BJ (cell line): Measurements from ENCODE around the gene HP1BP3. TPM values are rescaled to one million over a fixed set of nuclear protein-coding genes. Genes with fewer than 3 reads are reported as not detected.
"Not testable (repeated sequence)": the region's sequence is repeated elsewhere in the genome, so short reads cannot be mapped to it uniquely, and the experiment has no call there.

Experiments used
- CTCF ChIA-PET: fragments of 350-600 bp; formaldehyde crosslinking; extraction: SDS; loops from one replicate; lab custom pipeline; 2021; ENCODE audit warnings: antibody characterized with exemption, inconsistent platforms; lab: Yijun Ruan, JAX
- POLR2A ChIA-PET: fragments of 300-600 bp; sonication (Branson Sonifier 250); formaldehyde crosslinking; extraction: SDS; loops from one replicate; lab custom pipeline; 2021; ENCODE audit warnings: antibody characterized with exemption; lab: Charles Lee
- DNase-seq: peaks from one replicate; pipeline ENCODE4 v3.0.0-alpha.2; 2011; ENCODE audit warnings: low read depth
- H3K27me3 ChIP-seq: 2 replicates; pipeline ENCODE4 v1.6.0; 2011; ENCODE audit warnings: low read length; ENCODE audit not compliant: control insufficient read depth, insufficient read depth
- H3K36me3 ChIP-seq: 2 replicates; pipeline ENCODE4 v1.5.1; 2011; ENCODE audit warnings: low read length; ENCODE audit not compliant: control insufficient read depth, insufficient read depth
- H3K4me3 ChIP-seq: 2 replicates; pipeline ENCODE4 v1.5.1; 2011; ENCODE audit warnings: low read depth, mild to moderate bottlenecking, control low read depth, low read length
- CTCF ChIP-seq: IDR thresholded peaks from 2 replicates; pipeline ENCODE4 v1.5.1; 2011; ENCODE audit warnings: low read depth, mild to moderate bottlenecking, control low read depth, inconsistent platforms, low read length, moderate library complexity; ENCODE audit not compliant: insufficient read depth
- polyA plus RNA-seq: library from polyadenylated mRNA; depleted of rRNA; stranded (reverse); fragments of >200 nt; gene quantifications from 2 replicates; pipeline ENCODE4 v1.2.3, GENCODE V29; 2011

The HP1BP3 gene
- polyA plus RNA-seq, 1 experiment, result 118 TPM

DNA sequence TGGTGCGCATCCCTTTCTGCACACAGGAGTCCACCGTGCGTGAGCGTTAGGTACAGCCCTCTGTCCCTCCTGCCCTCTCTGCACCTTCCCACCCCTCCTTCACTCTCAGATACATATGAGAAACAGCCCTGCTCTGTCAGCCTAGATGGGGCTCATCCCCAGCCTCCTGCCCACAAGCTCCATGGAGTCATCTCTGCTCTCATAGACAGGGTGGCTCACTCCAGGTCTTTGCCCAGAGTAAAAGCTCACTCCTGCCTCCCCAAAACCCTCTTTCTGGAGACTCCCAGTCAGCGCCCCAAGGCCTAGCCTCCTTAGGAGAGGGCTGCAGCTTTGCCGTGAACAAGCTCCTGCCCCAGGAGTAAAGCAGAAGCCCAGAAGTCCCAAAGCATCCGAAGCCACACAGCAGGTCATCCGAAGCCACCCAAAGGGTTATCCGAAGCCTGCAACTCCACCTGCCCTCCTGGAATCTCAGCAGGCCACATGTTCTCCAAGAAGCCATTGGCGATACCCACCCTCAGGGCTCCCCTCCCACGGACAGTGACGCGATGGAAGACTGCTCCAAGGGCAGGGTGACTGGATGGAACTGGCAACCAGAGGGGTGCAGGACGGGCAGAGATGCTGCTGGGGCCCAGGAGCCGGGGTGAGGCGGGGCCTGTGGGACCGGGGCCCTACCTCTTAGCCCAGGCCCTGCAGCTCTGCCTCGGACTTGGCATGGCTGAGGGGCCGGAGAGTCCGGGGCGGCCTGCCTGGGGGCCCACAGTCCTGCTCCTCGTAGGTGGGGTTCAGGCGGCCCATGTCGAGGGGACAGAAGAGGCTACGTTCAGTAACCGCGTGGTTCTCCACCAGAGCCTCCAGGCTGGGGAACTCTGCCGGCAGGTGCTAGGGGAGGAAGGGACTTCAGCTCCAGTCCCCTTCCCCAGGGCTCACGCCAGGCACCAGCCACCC lies 65.7 kb downstream of the HP1BP3 start:
- POLR2A ChIA-PET, result no interaction called here
- no peak for DNase-seq
- H3K4me3 ChIP-seq, result no peak overlapping the region
- CTCF ChIA-PET, result interaction anchor here (1.9 to 2.1 kb wide), 2 partner anchors 12 to 24 kb away, joined by 4 to 7 read pairs; no protein-coding TSS in a partner anchor
- TF ChIP-seq CTCF, result no peak
- H3K27me3 ChIP-seq, result no peaks in the 10 kb centered on the region
- H3K36me3 ChIP-seq, result no peaks in the 10 kb centered on the region

- Histone ChIP-seq H3K27me3 (no peaks in the 10 kb centered on the region), H3K4me3 (no peak overlapping the region), H3K36me3 (no peaks in the 10 kb centered on the region)
- no peak for DNase-seq
- TF ChIP-seq CTCF, result no peak
- POLR2A ChIA-PET, result no interaction called here
- CTCF ChIA-PET, result interaction anchor here (1.9 to 2.1 kb wide), 2 partner anchors 13 to 23 kb away, joined by 4 to 7 read pairs; no protein-coding TSS in a partner anchor
Observed at GRCh38 chr1:20720631-20721091, 66.4 kb downstream of the HP1BP3 start.

GRCh38 chr1:20719871-20720620 lies 67.1 kb downstream of the HP1BP3 start:
- no peak for TF ChIP-seq CTCF
- POLR2A ChIA-PET, result no interaction called here
- Histone ChIP-seq H3K27me3 (no peaks in the 10 kb centered on the region), H3K36me3 (no peaks in the 10 kb centered on the region), H3K4me3 (no peak overlapping the region)
- CTCF ChIA-PET, result interaction anchor here (1.4 kb wide), 1 partner anchor 14 kb away, joined by 3 read pairs; no protein-coding TSS in a partner anchor
- no peak for DNase-seq

- ChIA-PET POLR2A (interaction anchor here (0.6 kb wide), 1 partner anchor 48 kb away, joined by 3 read pairs; no protein-coding TSS in a partner anchor), CTCF (interaction anchor here (1.4 kb wide), 1 partner anchor 15 kb away, joined by 3 read pairs; no protein-coding TSS in a partner anchor)
- H3K4me3 ChIP-seq, result no peak overlapping the region
- no peaks in the 10 kb centered on the region for H3K36me3 ChIP-seq
- no peak for TF ChIP-seq CTCF
- no peaks in the 10 kb centered on the region for H3K27me3 ChIP-seq
- no peak for DNase-seq
Observed at GRCh38 chr1:20719261-20719660, 67.8 kb downstream of the HP1BP3 start.

GRCh38 chr1:20718343-20718882 lies 68.7 kb downstream of the HP1BP3 start:
- ChIA-PET POLR2A (interaction anchor here (0.6 kb wide), 1 partner anchor 153 kb away, joined by 4 read pairs; no protein-coding TSS in a partner anchor), CTCF (interaction anchor here (0.6 to 1.7 kb wide), 3 partner anchors 15 to 394 kb away, joined by 3 to 4 read pairs (median 3); no protein-coding TSS in a partner anchor)
- DNase-seq, H3K36me3 ChIP-seq, H3K27me3 ChIP-seq: not testable (repeated sequence)
- H3K4me3 ChIP-seq, result peak overlapping the region; percentile 48
